H9 (cell line): ENCODE data around the gene ODAD2. TPM values are rescaled to one million over a fixed set of nuclear protein-coding genes. Genes with fewer than 3 reads are reported as not detected.

Experiments
- DNase-seq: peaks from one replicate; pipeline ENCODE4 v3.0.0-alpha.2; 2017
- H2AFZ ChIP-seq: one replicate; pipeline ENCODE4 v1.6.1; 2013; ENCODE audit warnings: mild to moderate bottlenecking, low read length, control low read depth, moderate library complexity
- H2AK5ac ChIP-seq: 2 replicates; pipeline ENCODE4 v1.6.1; 2013; ENCODE audit warnings: low read length, control low read depth, mixed read lengths; ENCODE audit not compliant: insufficient read length
- H2BK120ac ChIP-seq: one replicate; pipeline ENCODE4 v1.6.1; 2013; ENCODE audit warnings: low read depth, mild to moderate bottlenecking, low read length, control low read depth, inconsistent platforms; ENCODE audit not compliant: poor library complexity, severe bottlenecking
- H2BK12ac ChIP-seq: 2 replicates; pipeline ENCODE4 v1.6.1; 2013; ENCODE audit warnings: low read length, control low read depth, mixed read lengths, low read depth; ENCODE audit not compliant: insufficient read length
- H2BK15ac ChIP-seq: 2 replicates; pipeline ENCODE4 v1.6.1; 2013; ENCODE audit warnings: low read depth, low read length, control low read depth
- H2BK20ac ChIP-seq: one replicate; pipeline ENCODE4 v1.6.1; 2013; ENCODE audit warnings: low read depth, mild to moderate bottlenecking, low read length, control low read depth, inconsistent platforms; ENCODE audit not compliant: poor library complexity, severe bottlenecking
- H2BK5ac ChIP-seq: 2 replicates; pipeline ENCODE4 v1.6.1; 2013; ENCODE audit warnings: low read length, control low read depth, mixed read lengths; ENCODE audit not compliant: insufficient read length
- H3K14ac ChIP-seq: 2 replicates; pipeline ENCODE4 v1.6.1; 2013; ENCODE audit warnings: low read length, control low read depth; ENCODE audit not compliant: insufficient read depth
- H3K18ac ChIP-seq: 2 replicates; pipeline ENCODE4 v1.6.1; 2013; ENCODE audit warnings: low read depth, mild to moderate bottlenecking, mixed read lengths, low read length, control low read depth; ENCODE audit not compliant: insufficient read length
- H3K23ac ChIP-seq: 2 replicates; pipeline ENCODE4 v1.6.1; 2013; ENCODE audit warnings: low read length, control low read depth, mixed read lengths, low read depth; ENCODE audit not compliant: insufficient read length
- H3K23me2 ChIP-seq: 2 replicates; pipeline ENCODE4 v1.6.1; 2013; ENCODE audit warnings: low read depth, mild to moderate bottlenecking, mixed read lengths, low read length, control low read depth; ENCODE audit not compliant: insufficient read length, poor library complexity, severe bottlenecking
- H3K27ac ChIP-seq: 2 replicates; pipeline ENCODE4 v1.5.1; 2013; ENCODE audit warnings: low read length, control low read depth, mixed read lengths, low read depth; ENCODE audit not compliant: insufficient read length
- H3K27me3 ChIP-seq: 2 replicates; pipeline ENCODE4 v1.6.1; 2013; ENCODE audit warnings: low read length, control low read depth, inconsistent platforms; ENCODE audit not compliant: insufficient read depth
- H3K4ac ChIP-seq: 2 replicates; pipeline ENCODE4 v1.6.1; 2013; ENCODE audit warnings: low read depth, mild to moderate bottlenecking, control low read depth, inconsistent platforms, low read length, moderate library complexity
- H3K4me1 ChIP-seq: 2 replicates; pipeline ENCODE4 v1.6.1; 2013; ENCODE audit warnings: low read length, control low read depth, inconsistent platforms; ENCODE audit not compliant: insufficient read depth
- H3K4me2 ChIP-seq: 2 replicates; pipeline ENCODE4 v1.6.1; 2013; ENCODE audit warnings: low read length, control low read depth, mixed read lengths; ENCODE audit not compliant: insufficient read length, insufficient read depth
- H3K56ac ChIP-seq: 2 replicates; pipeline ENCODE4 v1.6.1; 2013; ENCODE audit warnings: low read depth, mild to moderate bottlenecking, mixed read lengths, low read length, control low read depth; ENCODE audit not compliant: insufficient read length
- H3K79me1 ChIP-seq: 2 replicates; pipeline ENCODE4 v1.6.1; 2013; ENCODE audit warnings: low read depth, mild to moderate bottlenecking, moderate library complexity, low read length, control low read depth, inconsistent platforms; ENCODE audit not compliant: insufficient read depth, poor library complexity, severe bottlenecking
- H3K79me2 ChIP-seq: 2 replicates; pipeline ENCODE4 v1.6.1; 2013; ENCODE audit warnings: low read length, control low read depth, inconsistent platforms; ENCODE audit not compliant: insufficient read depth
- H3K9ac ChIP-seq: 2 replicates; pipeline ENCODE4 v1.6.1; 2013; ENCODE audit warnings: low read length, control low read depth, mixed read lengths; ENCODE audit not compliant: insufficient read length; ENCODE audit errors: extremely low read depth
- H3K9me3 ChIP-seq: one replicate; pipeline ENCODE4 v1.6.1; 2013; ENCODE audit warnings: low read depth, low read length, inconsistent platforms; ENCODE audit not compliant: control insufficient read depth
- H3T11ph ChIP-seq: one replicate; pipeline ENCODE4 v1.6.1; 2013; ENCODE audit warnings: mild to moderate bottlenecking, low read length, control low read depth, inconsistent platforms
- H4K20me1 ChIP-seq: one replicate; pipeline ENCODE4 v1.6.1; 2013; ENCODE audit not compliant: control insufficient read depth, insufficient read length, insufficient read depth
- H4K5ac ChIP-seq: 2 replicates; pipeline ENCODE4 v1.6.1; 2013; ENCODE audit warnings: low read depth, mild to moderate bottlenecking, mixed read lengths, low read length, control low read depth; ENCODE audit not compliant: insufficient read length
- H4K8ac ChIP-seq: replicated peaks from 2 replicates; pipeline ENCODE4 v1.6.1; 2013; ENCODE audit warnings: low read length, control low read depth, mixed read lengths, low read depth; ENCODE audit not compliant: insufficient read length
- H4K91ac ChIP-seq: 2 replicates; pipeline ENCODE4 v1.6.1; 2013; ENCODE audit warnings: low read depth, mild to moderate bottlenecking, moderate library complexity, mixed read lengths, low read length, control low read depth; ENCODE audit not compliant: insufficient read length
- H3K27ac Mint-ChIP-seq, 3 experiments: 2 replicates in 2 of 3; 3 replicates in 1 of 3; pipeline ENCODE4 v1.8.0; 2020 to 2021; ENCODE audit warnings: mixed read lengths in 3 of 3, mild to moderate bottlenecking in 1 of 3, moderate library complexity in 1 of 3
- H3K27me3 Mint-ChIP-seq: 2 replicates; pipeline ENCODE4 v1.8.0; 2021; ENCODE audit warnings: low read depth, mild to moderate bottlenecking, moderate library complexity, mixed read lengths
- H3K36me3 Mint-ChIP-seq, 3 experiments: 2 replicates in 2 of 3; 3 replicates in 1 of 3; pipeline ENCODE4 v1.8.0; 2020 to 2021; ENCODE audit warnings: low read depth in 3 of 3, mixed read lengths in 3 of 3; ENCODE audit not compliant: insufficient read depth in 1 of 3
- H3K4me1 Mint-ChIP-seq, 2 experiments: 2 replicates each; pipeline ENCODE4 v1.8.0; 2020; ENCODE audit warnings: mixed read lengths in 2 of 2
- H3K4me3 Mint-ChIP-seq, 2 experiments: 2 replicates in 1 of 2; 3 replicates in 1 of 2; pipeline ENCODE4 v1.8.0; 2020 to 2021; ENCODE audit warnings: mild to moderate bottlenecking in 2 of 2, mixed read lengths in 2 of 2, moderate library complexity in 1 of 2
- H3K9me3 Mint-ChIP-seq, 2 experiments: 2 replicates in 1 of 2; 3 replicates in 1 of 2; pipeline ENCODE4 v1.8.0; 2020; ENCODE audit warnings: mild to moderate bottlenecking in 2 of 2, mixed read lengths in 2 of 2, moderate library complexity in 1 of 2
- CTCF ChIP-seq: fragments of 200-600 bp; sonication (generic); conservative IDR thresholded peaks from 3 replicates; pipeline ENCODE4 v1.8.0; 2021; ENCODE audit warnings: antibody characterized with exemption, mild to moderate bottlenecking
- WGBS: extraction: QIAGEN DNeasy Blood & Tissue Kit; methylation state at CpG from one replicate; pipeline ENCODE4 v1.1.7; 2013; ENCODE audit warnings: missing lambda C conversion rate, low lambda C conversion rate, mixed read lengths; ENCODE audit not compliant: insufficient read length; ENCODE audit errors: extremely low coverage; 5-methylcytosine and 5-hydroxymethylcytosine counted together
- total RNA-seq: library from RNA; stranded (reverse); gene quantifications from 2 replicates; pipeline ENCODE4 v1.2.1, GENCODE V29; 2021

The ODAD2 gene
- total RNA-seq, 1 experiment from 2014 or later = 4.5 TPM

- H2BK12ac ChIP-seq = no peak overlapping the region
- no peaks in the 10 kb centered on the region for H3K9me3 ChIP-seq
- H2AK5ac ChIP-seq = no peak overlapping the region
- no peaks in the 10 kb centered on the region for H3K27me3 ChIP-seq
- H3K79me2 ChIP-seq = no peaks in the 10 kb centered on the region
- no peak overlapping the region for H2BK5ac ChIP-seq
- H3K27me3 Mint-ChIP-seq = peaks cover 9% of the 10 kb centered on the region
- peak overlapping the region; percentile 95 to 97 for H3K4me3 Mint-ChIP-seq
- H2BK20ac ChIP-seq = no peak overlapping the region
- no peak overlapping the region for H3T11ph ChIP-seq
- H3K4me1 Mint-ChIP-seq = peaks cover 30 to 40% of the 10 kb centered on the region in 2 experiments
- H3K27ac ChIP-seq = no peak overlapping the region
- H2BK120ac ChIP-seq = no peak overlapping the region
- H3K9me3 Mint-ChIP-seq = no peaks in the 10 kb centered on the region
- TF ChIP-seq CTCF = no peak
- H3K9ac ChIP-seq = no peak overlapping the region
- no peak overlapping the region for H3K14ac ChIP-seq
- no peak overlapping the region for H3K18ac ChIP-seq
- H3K36me3 Mint-ChIP-seq = no peaks in the 10 kb centered on the region; a peak in 1 of 7 replicates
- no peaks in the 10 kb centered on the region for H4K20me1 ChIP-seq
- no peak overlapping the region for H4K8ac ChIP-seq
- H3K23me2 ChIP-seq = peaks cover 3% of the 10 kb centered on the region
- no peak overlapping the region for H3K23ac ChIP-seq
- DNase-seq = no peak
- no peaks in the 10 kb centered on the region; the same call in 1 of the 2 replicates for H3K4me1 ChIP-seq
- peak overlapping the region; percentile 62 for H3K4me2 ChIP-seq
- no peak overlapping the region for H3K56ac ChIP-seq
- no peak overlapping the region for H4K5ac ChIP-seq
- no peaks in the 10 kb centered on the region for H3K79me1 ChIP-seq
- no peak overlapping the region for H3K4ac ChIP-seq
- H4K91ac ChIP-seq = no peak overlapping the region
- no peak overlapping the region for H2AFZ ChIP-seq
- no CpG with 5 or more reads among the region's 5 CpGs for WGBS
- peak overlapping the region in 1 of 3 experiments; percentile 86; a peak in 3 of 7 replicates for H3K27ac Mint-ChIP-seq
- no peak overlapping the region for H2BK15ac ChIP-seq
These were observed 1.1 kb downstream of the ODAD2 start for GRCh38 chr10:27997865-27998177.
